Measurements from ENCODE around the gene FAM124A.

GRCh38 chr13:51208716-51209115, 13.5 kb upstream of the FAM124A start:
- TF ChIP-seq EHF (CRISPR knock-in tag; IDR thresholded peaks at IDR 0.05) = no peak
- no peak for TF ChIP-seq BHLHE40 (IDR thresholded peaks at IDR 0.05; ENCODE audit: low read depth, low read length)
- TF ChIP-seq POLR2A (IDR thresholded peaks at IDR 0.05; ENCODE audit: low read length) = no peak
- TF ChIP-seq, protein P1, sequence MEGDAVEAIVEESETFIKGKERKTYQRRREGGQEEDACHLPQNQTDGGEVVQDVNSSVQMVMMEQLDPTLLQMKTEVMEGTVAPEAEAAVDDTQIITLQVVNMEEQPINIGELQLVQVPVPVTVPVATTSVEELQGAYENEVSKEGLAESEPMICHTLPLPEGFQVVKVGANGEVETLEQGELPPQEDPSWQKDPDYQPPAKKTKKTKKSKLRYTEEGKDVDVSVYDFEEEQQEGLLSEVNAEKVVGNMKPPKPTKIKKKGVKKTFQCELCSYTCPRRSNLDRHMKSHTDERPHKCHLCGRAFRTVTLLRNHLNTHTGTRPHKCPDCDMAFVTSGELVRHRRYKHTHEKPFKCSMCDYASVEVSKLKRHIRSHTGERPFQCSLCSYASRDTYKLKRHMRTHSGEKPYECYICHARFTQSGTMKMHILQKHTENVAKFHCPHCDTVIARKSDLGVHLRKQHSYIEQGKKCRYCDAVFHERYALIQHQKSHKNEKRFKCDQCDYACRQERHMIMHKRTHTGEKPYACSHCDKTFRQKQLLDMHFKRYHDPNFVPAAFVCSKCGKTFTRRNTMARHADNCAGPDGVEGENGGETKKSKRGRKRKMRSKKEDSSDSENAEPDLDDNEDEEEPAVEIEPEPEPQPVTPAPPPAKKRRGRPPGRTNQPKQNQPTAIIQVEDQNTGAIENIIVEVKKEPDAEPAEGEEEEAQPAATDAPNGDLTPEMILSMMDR (IDR thresholded peaks at IDR 0.05) = no peak
- no peak for TF ChIP-seq CEBPB (IDR thresholded peaks at IDR 0.05)
- TF ChIP-seq JUN (IDR thresholded peaks at IDR 0.05) = no peak
- TF ChIP-seq MYC (IDR thresholded peaks at IDR 0.05; ENCODE audit: borderline replicate concordance, low read length) = no peak
- TF ChIP-seq SMC3 (IDR thresholded peaks at IDR 0.05) = no peak
- TF ChIP-seq, protein P2, sequence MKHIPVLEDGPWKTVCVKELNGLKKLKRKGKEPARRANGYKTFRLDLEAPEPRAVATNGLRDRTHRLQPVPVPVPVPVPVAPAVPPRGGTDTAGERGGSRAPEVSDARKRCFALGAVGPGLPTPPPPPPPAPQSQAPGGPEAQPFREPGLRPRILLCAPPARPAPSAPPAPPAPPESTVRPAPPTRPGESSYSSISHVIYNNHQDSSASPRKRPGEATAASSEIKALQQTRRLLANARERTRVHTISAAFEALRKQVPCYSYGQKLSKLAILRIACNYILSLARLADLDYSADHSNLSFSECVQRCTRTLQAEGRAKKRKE (CRISPR knock-in tag; IDR thresholded peaks at IDR 0.05; ENCODE audit: low read depth) = no peak
